Stimulated activated CD4-positive, alpha-beta T cell treated with anti-CD3 and anti-CD28 coated beads, Interleukin-1b, Interleukin-23, amount 100 ng/mL, for 1 hour (primary cell): ENCODE measurements around the gene KIAA1614.
"Not testable (repeated sequence)": the region's sequence is repeated elsewhere in the genome, so short reads cannot be mapped to it uniquely, and the experiment has no call there.

ENCODE experiments used
- DNase-seq, 2 donors: peaks; one replicate each; pipeline ENCODE4 v3.0.0-alpha.2; 2020; ENCODE audit warnings: low read depth in 2 of 2

KIAA1614 gene

DNA sequence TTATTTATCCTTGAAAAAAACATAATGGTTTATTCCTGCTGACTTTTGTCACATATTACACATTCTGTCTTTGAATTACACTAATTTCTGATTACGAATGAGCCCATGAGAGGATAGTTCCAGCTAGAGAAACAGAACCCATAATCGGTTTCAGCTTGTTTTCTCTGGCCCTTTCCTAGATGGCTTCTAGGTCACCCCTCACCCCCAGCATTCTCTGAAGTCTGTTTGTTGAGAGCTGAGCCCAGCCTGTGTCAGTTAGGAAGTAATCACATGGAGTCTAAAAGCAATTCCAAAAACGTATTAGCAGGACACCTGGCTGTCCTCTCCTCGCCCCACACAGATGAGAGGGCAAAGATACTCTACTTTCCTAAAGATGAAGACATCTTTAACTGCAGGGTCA is 48.9 kb downstream of the KIAA1614 start:
- DNase-seq: no peak

GRCh38 chr1:180962178-180962577 is 49.5 kb downstream of the KIAA1614 start:
- DNase-seq: no peak

DNA sequence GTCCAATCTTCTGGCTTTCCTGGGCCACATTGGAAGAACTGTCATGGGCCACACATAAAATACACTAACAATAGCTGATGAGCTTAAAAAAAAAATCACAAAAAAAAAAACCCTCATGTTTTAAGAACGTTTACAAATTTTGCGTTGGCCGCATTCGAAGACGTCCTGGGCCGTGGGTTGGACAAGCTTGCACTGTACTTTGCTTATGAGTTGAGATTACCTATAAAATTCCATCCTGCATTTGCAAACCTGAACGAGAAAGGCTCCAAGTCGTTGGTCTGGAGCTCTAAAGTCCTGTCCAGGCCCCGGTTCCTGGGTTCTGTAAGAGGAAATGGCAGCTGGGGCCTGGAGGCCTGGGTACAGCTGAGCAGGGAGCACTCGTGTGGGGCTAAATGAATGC is 51.4 kb downstream of the KIAA1614 start:
- DNase-seq: no peak

- no peak for DNase-seq
These were observed 51.9 kb downstream of the KIAA1614 start for GRCh38 chr1:180964595-180964994.

GRCh38 chr1:180966312-180966711 is 53.6 kb downstream of the KIAA1614 start:
- no peak for DNase-seq

GRCh38 chr1:180966744-180967536 is 54.2 kb downstream of the KIAA1614 start:
- DNase-seq: no peak

GRCh38 chr1:180967558-180967957 is 54.9 kb downstream of the KIAA1614 start:
- no peak for DNase-seq

GRCh38 chr1:180968834-180969233 is 56.1 kb downstream of the KIAA1614 start:
- not testable (repeated sequence) for DNase-seq

- no peak for DNase-seq
These were observed 56.7 kb downstream of the KIAA1614 start for GRCh38 chr1:180969434-180969833.

- DNase-seq: no peak
These were observed 57.8 kb downstream of the KIAA1614 start for GRCh38 chr1:180970333-180971079.

DNA sequence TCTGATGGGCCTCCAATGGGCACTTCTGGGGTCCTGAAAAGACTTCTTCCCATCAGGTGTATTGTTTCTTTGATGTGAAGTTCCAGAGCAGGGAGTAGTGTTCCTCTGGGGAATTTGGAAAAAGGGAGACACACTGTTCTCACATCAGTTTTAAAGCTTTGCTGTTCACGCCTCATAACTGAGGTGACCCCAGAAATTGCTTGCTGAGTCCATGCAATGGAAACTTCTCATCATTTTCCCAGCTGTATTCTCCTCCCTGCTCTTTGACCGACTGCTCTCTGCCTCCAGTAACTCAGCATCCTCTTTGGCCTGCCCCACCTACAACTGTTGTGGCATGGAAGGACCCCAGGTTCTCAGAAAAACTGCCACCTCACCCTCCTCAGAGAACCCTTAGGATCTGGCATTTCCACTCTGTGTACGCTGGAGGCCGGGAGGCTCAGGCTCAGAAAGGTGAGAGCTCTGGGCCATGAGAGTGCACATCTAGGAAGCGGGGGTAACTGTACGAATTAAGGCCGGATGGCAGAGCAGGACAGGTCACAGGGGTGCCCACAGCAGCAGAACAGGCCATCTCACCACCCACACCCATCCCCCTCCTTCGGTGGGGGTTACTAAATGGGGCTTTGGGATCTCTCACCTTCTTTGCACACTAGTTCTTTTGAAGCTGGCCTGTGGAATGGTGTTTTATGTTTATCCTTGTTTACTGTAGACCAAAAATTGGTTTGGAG is 58.7 kb downstream of the KIAA1614 start:
- no peak for DNase-seq

DNA sequence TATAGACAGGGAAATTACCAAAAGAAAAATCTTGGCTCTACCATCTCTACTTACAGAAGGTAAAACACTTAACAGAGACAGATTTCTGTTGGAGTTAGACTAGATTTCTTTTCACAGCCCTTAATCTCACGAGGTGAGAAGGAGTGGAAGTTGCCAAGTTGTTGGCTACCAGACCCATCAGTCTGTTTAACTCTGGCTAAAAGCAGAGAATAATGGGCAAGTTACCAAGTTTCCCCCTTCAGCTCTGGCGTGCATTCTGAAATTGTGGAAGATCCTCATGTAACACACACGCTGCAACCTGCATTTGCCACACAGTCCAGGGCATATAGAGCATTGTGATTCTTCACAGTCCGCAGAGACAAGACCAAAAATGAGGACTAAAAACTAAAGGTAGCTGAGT is 60.7 kb downstream of the KIAA1614 start:
- no peak for DNase-seq

DNA sequence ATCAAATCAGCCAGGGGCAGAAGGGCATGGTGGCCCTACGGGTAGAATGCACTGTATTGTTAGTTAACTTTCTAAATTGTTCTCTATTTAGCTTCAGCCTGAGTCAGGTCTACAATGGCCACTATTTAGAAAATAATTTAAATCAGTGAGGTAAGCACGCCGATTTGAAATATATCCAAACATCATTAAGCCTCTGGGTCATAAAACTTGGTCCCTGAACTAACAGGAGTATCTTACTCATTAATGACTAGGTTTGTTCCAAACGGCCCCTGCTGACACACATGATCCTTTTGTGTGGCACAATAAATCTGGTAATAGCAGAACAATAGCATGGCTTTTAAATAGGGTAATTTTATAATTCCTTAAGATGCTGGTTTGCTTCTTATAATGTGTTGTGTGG is 61.5 kb downstream of the KIAA1614 start:
- DNase-seq: no peak

GRCh38 chr1:180975551-180975950 is 62.9 kb downstream of the KIAA1614 start:
- no peak for DNase-seq

DNA sequence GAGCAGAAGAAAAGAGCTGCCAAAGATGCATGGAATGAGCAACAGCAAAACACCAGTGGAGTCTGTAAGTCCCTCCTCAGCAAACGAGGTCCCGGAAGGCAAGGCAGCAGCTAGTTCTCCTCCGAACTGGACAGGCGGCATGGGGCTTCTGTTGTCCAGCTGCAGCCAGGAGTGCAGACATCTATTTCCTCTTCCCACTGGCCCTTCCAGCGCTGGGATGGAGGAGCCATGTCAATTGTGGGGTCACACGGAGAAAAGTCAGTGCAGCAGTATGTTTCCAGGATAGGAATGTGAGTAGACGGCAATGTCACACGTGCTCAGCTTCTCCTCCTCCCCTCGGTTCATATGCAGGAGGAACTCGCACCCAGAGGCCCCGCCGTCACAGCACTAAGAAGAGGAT is 63.5 kb downstream of the KIAA1614 start:
- no peak for DNase-seq

DNA sequence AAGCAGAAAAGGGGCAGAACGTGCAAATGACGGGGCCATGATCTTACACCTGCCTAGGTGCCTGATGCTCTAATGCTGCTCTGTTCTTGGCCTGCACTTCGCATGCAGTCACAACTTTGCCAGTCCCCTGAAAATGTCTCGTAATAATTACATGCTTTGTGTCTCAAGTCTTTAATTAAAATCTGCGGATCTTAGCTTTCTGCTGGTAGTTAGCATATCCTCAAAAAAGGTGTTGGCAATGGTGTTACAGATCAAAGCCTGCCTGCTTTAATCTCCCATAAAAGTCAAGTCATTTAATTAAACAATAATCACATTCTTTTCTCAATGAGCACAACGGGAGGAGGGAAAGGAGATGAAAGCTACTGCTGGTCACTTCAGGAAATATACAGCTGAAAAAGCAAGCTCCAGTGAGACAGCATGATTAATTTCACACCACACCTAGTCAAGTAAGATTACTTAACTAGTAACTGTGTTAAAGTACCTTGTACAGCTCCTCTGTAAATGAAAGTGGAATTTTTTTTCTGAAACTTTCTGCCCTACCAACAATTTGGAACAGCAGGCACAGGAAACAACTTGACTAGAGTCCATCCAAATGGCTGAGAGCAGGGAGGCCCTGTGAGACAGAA is 64.1 kb downstream of the KIAA1614 start:
- DNase-seq: no peak

GRCh38 chr1:180981596-180982387 is 69.1 kb downstream of the KIAA1614 start:
- no peak for DNase-seq

DNA sequence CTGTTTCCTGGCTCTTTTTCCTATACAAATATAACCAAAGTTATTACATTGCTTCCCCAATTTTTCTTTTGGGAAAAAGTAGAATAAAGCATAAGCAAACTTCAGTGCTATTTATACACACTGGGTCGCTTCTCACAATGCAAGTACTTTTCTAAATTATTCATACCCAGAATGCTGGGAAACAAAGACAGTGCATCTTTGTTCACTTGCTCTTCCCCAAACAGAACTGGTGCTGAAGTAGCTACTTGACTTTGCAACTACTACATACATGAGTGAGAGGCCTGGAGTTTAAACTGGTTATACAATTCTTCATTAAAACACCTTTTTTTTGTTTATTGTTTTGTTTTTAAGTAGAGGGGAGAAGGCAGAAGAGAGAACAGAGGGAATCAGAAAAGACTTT is 69.7 kb downstream of the KIAA1614 start:
- DNase-seq: no peak

DNA sequence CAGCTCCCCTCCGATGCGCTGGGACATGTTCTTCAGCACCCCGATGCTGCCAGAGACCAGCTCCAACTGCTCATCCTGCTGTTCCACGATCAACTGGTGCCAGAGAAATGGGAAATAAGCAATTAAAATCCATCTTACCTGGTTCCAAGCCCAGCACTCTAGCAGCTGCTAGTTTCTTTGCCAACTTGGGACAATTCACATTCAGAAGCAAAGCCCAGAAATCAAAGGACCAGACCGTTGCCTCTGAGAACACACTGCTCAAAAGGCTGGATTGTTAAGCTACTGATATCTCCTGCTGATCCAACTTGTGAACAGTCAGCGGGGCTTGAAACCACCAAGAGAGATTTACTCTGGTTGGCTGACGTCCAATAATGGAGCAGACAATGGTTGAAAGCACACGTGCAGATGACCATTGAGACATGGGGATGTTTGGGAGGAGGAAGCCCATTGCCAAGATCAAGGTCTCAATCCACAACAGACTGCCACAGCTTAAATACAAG is 75.6 kb downstream of the KIAA1614 start:
- no peak for DNase-seq

DNA sequence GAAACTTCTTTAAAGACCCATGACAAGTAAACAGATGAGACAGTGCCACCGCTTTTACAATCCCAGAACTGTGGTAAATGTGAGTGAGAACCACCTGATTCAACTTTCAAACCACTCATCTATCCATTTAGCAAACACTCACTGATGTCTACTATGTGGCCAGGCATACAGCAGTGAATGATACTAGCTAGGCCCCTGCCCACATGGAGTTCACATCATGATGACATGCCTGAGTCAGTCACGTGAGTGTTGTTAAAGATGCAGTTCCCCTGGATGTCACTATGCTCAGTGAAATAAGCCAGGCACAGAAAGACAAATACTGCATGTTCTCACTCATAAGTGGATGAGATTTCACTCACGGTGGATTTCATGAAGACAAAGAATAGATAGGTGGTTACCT is 81.6 kb downstream of the KIAA1614 start:
- no peak for DNase-seq

- no peak for DNase-seq
These were observed 85.3 kb downstream of the KIAA1614 start for GRCh38 chr1:180997843-180998504.
